HG03575 (cell line): ENCODE measurements around the gene RPL36AL.
"Not testable (repeated sequence)": the region's sequence is repeated elsewhere in the genome, so short reads cannot be mapped to it uniquely, and the experiment has no call there.

Experiments
- ATAC-seq: cut with Tn5 transposase; IDR thresholded peaks from one replicate; pipeline ENCODE4 v1.9.1; 2021; ENCODE audit not compliant: unreplicated experiment, insufficient number of reproducible peaks, low FRiP score; ENCODE audit errors: extremely low read depth

RPL36AL gene

GRCh38 chr14:49621114-49621881 is 872 bp upstream of the RPL36AL start:
- ATAC-seq = no peak

- ATAC-seq = no peak
Measured at GRCh38 chr14:49619730-49620129, 696 bp downstream of the RPL36AL start.

DNA sequence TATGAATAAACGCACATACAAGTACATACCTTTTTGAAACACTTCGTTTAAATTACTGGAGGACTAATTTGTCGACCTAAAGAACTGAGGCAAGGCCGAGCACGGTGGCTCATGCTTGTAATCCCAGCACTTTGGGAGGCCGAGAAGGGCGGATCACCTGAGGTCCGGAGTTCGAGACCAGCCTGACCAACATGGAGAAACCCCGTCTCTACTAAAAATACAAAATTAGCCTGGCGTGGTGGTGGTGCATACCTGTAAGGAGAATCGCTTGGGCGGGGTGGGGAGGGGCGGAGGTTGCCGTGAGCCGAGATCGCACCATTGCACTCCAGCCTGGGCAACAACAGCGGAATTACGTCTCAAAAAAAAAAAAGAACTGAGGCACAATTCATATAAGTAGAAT is 1.2 kb downstream of the RPL36AL start:
- not testable (repeated sequence) for ATAC-seq

DNA sequence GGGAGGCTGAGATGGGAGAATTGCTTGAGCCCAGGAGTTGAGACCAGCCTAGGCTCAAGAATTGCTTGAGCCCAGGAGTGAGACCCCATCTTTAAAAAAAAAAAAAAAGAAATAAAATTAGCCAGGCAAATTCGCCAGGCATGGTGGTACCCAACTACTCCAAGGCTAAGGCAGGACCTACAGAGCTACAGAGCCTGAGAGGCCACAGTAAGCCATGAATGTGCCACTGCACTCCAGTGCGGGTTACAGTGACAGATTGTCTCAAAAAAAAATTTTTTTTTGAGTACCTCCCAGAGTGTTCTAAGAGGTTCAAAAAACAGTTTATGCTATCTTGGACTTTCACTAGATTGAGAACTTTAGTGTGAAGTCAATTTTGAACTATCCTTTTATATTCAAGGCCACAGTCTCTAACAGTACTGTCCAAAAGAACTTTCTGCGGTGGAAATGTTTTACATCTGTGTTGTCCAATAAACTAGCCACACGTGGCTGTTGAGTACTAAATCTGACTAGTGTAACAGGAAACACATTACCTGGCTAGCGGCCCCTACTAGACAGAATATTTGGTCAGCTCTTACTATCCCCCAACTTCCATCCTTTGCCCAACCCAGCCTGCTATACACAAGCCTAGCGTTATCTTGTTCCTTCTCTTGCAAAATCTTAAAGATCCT is 2.4 kb downstream of the RPL36AL start:
- ATAC-seq = no peak

GRCh38 chr14:49615776-49616175 is 4.7 kb downstream of the RPL36AL start:
- no peak for ATAC-seq

DNA sequence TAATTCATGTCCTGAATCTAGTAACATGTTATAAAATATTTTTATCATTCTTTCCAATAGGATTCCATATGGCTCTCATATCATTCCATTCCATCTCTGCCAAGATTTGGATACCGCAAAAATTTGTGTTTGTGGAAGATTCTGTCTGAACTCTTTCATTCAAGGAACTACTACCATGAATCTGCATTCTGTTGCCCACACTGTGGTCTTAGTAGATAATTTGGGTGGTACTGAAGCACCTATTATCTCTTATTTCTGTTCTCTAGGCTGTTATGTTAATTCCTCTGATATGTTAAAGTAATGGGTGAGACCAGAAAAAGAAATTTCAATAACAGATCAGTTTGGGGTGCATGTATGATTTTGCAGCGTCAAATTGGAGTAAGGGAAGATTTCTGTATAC is 6.2 kb downstream of the RPL36AL start:
- no peak for ATAC-seq

- no peak for ATAC-seq
Measured at GRCh38 chr14:49612671-49613070, 7.8 kb downstream of the RPL36AL start.

- ATAC-seq = no peak
Measured at GRCh38 chr14:49612251-49612650, 8.2 kb downstream of the RPL36AL start.

DNA sequence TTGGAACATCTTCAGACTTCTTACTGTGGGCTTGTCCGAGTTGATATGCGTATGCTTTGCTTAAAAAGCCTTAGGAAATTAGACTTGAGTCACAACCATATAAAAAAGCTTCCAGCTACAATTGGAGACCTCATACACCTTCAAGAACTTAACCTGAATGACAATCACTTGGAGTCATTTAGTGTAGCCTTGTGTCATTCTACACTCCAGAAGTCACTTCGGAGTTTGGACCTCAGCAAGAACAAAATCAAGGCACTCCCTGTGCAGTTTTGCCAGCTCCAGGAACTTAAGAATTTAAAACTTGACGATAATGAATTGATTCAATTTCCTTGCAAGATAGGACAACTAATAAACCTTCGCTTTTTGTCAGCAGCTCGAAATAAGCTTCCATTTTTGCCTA is 12.8 kb downstream of the RPL36AL start:
- ATAC-seq = no peak

- no peak for ATAC-seq
Measured at GRCh38 chr14:49598485-49599300, 21.7 kb downstream of the RPL36AL start, which contains the start of gene LRR1. TSS of gene LRR1 (plus strand) at chr14:49598940. CDS start at chr14:49599021, 81 bp downstream.

- no peak for ATAC-seq
Measured at GRCh38 chr14:49598189-49598484, 22.3 kb downstream of the RPL36AL start.

GRCh38 chr14:49594347-49595091 is 25.9 kb downstream of the RPL36AL start:
- ATAC-seq = no peak

GRCh38 chr14:49593016-49593415 is 27.4 kb downstream of the RPL36AL start:
- no peak for ATAC-seq

GRCh38 chr14:49589387-49589786 is 31.0 kb downstream of the RPL36AL start:
- ATAC-seq = no peak

GRCh38 chr14:49586673-49587460 is 33.6 kb downstream of the RPL36AL start:
- ATAC-seq = peak; percentile 19

- ATAC-seq = peak; percentile 88
Measured at GRCh38 chr14:49585803-49586672, 34.4 kb downstream of the RPL36AL start, which contains the start of gene RPS29. TSS of gene RPS29 (minus strand) at chr14:49586380. CDS start at chr14:49586346, 34 bp downstream.

DNA sequence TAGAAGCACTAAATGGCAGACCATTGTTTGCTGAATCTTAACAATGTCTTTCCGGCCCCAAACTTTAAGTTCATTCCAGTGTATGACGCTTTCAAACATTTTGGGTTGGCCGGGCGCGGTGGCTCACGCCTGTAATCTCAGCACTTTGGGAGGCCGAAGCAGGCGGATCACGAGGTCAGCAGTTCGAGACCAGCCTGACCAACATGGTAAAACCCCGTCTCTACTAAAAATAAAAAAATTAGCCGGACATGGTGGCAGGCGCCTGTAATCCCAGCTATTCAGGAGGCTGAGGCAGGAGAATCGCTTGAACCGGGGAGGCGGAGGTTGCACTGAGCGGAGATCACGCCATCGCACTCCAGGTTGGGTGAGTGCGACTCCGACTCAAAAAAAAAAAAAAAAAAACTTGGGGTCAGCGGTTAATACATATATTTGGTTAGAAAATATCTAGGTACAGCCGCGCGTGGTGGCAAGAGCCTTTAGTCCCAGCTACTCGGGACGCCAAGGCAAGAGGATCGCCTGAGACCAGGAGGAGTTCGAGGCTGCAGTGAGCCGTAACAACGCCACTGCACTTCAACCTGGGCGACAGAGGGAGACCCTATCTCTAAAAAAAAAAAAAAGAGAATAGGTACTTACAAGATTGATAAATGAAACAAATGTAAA is 35.3 kb downstream of the RPL36AL start:
- ATAC-seq = not testable (repeated sequence)
